RWPE2 (cell line): Measurements from ENCODE around the gene TAS2R9.

Source experiments
- ATAC-seq: fragments of 200-7000 bp; cut with Tn5 transposase; 3 replicates; pipeline ENCODE4 v1.9.1; 2021; ENCODE audit warnings: low read depth
- DNase-seq: peaks from one replicate; pipeline ENCODE4 v3.0.0-alpha.2; 2020; ENCODE audit warnings: low spot score
- H3K27ac ChIP-seq: fragments of 450-650 bp; 2 replicates; pipeline ENCODE4 v1.5.1; 2017; ENCODE audit warnings: mild to moderate bottlenecking; ENCODE audit not compliant: poor library complexity, severe bottlenecking
- H3K27me3 ChIP-seq: fragments of 250-450 bp; sonication (Bioruptor Pico); 2 replicates; pipeline ENCODE4 v1.5.1; 2021; ENCODE audit warnings: mild to moderate bottlenecking, moderate library complexity; ENCODE audit not compliant: insufficient read depth, poor library complexity, severe bottlenecking
- H3K36me3 ChIP-seq: fragments of 250-450 bp; sonication (Bioruptor Pico); 2 replicates; pipeline ENCODE4 v1.5.1; 2020; ENCODE audit warnings: low read depth, mild to moderate bottlenecking, moderate library complexity
- H3K4me1 ChIP-seq: fragments of 250-450 bp; sonication (Bioruptor Pico); 2 replicates; pipeline ENCODE4 v1.5.1; 2021; ENCODE audit warnings: mild to moderate bottlenecking, moderate library complexity; ENCODE audit not compliant: insufficient read depth, poor library complexity, severe bottlenecking
- H3K4me3 ChIP-seq: fragments of 250-450 bp; sonication (Bioruptor Pico); 2 replicates; pipeline ENCODE4 v1.5.1; 2021; ENCODE audit warnings: mild to moderate bottlenecking, moderate library complexity; ENCODE audit not compliant: severe bottlenecking
- H3K9me3 ChIP-seq: fragments of 250-450 bp; sonication (Bioruptor Pico); 2 replicates; pipeline ENCODE4 v1.5.1; 2021; ENCODE audit warnings: mild to moderate bottlenecking, moderate library complexity; ENCODE audit not compliant: severe bottlenecking
- TF ChIP-seq, protein P1 (sequence below): fragments of 450-650 bp; IDR thresholded peaks from one replicate; pipeline ENCODE4 v1.5.1; 2017; ENCODE audit warnings: mild to moderate bottlenecking, moderate library complexity; ENCODE audit not compliant: poor library complexity, severe bottlenecking

The TAS2R9 gene

DNA sequence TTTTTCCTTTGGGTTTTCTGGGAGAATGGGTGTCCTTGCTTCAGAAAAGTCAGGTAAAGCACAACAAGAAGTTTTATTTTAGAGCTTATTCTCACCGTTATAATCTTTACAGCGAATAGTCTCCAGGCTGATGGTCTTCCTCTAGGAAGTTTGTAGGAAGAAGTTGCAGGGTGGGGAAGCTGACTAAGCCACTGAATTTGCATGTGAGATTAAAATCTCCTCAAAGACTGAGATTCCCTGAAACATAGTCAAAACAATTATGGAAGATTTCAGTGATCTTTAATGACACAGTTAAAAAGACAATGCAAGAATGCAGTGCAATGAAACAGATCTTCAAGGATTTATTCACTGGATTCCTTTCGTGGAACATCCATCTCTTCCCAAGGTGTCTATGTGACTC, 15.0 kb upstream of the TAS2R9 start:
- TF ChIP-seq, protein P1, sequence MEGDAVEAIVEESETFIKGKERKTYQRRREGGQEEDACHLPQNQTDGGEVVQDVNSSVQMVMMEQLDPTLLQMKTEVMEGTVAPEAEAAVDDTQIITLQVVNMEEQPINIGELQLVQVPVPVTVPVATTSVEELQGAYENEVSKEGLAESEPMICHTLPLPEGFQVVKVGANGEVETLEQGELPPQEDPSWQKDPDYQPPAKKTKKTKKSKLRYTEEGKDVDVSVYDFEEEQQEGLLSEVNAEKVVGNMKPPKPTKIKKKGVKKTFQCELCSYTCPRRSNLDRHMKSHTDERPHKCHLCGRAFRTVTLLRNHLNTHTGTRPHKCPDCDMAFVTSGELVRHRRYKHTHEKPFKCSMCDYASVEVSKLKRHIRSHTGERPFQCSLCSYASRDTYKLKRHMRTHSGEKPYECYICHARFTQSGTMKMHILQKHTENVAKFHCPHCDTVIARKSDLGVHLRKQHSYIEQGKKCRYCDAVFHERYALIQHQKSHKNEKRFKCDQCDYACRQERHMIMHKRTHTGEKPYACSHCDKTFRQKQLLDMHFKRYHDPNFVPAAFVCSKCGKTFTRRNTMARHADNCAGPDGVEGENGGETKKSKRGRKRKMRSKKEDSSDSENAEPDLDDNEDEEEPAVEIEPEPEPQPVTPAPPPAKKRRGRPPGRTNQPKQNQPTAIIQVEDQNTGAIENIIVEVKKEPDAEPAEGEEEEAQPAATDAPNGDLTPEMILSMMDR = no peak
- no peak for ATAC-seq
- Histone ChIP-seq H3K4me3 (no peak overlapping the region), H3K27ac (no peak overlapping the region), H3K36me3 (no peaks in the 10 kb centered on the region), H3K9me3 (no peaks in the 10 kb centered on the region), H3K4me1 (no peaks in the 10 kb centered on the region), H3K27me3 (no peaks in the 10 kb centered on the region)
- no peak for DNase-seq

DNA sequence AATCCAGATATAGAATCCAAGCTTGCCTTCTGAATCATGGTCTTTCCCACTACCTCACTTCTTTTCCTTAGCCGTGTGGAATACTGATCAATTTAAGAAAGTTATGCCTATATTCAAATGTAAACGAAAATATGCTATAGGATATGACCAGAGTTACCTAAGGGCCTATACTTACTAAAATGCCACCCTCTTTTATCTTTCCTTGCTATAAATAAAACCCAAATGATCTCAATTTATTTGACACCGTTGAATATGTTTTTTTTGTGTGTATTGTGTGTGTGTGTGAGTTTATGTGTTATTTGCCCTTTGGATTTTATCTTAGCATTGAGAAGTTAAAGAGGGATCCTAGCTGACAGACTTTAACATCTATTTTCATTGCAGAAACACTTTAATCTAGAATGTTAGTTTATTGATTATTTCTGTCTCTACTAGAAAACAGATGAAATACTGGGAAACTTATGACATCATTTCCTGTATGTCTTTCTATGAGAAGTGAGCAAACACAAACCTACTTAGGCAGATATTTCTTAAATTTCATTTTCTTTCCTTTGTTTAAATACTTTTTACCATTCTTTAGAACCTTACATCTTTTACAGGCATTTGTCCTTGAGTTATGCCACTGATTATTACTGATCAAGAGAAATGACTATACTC, 2.0 kb upstream of the TAS2R9 start:
- H3K36me3 ChIP-seq = no peaks in the 10 kb centered on the region
- no peaks in the 10 kb centered on the region for H3K27me3 ChIP-seq
- ATAC-seq = no peak
- no peak overlapping the region for H3K27ac ChIP-seq
- H3K4me1 ChIP-seq = no peaks in the 10 kb centered on the region
- no peak overlapping the region for H3K4me3 ChIP-seq
- TF ChIP-seq, protein P1 = no peak
- H3K9me3 ChIP-seq = no peaks in the 10 kb centered on the region
- DNase-seq = no peak

DNA sequence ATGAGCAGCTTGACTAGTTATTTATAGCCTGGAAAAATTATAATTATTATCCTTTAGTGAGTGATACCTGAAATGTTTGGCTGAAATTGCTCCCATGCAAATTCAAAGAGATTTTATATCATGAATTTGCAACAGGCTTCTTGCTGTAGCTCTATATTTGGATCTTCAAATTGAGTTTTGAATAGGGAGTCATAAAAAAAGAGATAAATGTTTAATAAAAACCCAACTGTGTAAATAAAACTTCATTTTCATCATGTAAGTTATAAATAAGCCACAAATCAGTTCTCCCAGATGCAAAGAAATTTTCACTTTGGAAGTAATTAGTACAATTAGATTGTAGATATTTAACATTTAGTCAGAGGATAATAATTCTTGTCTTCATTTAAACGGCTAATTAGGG, 2.8 kb downstream of the TAS2R9 start, which contains the start of gene TAS2R8:
TAS2R8 (minus strand) TSS at position 101 of the 400 bp plus-strand sequence. CDS start 306 bp downstream, outside the sequence.
- no peaks in the 10 kb centered on the region for H3K4me1 ChIP-seq
- H3K4me3 ChIP-seq = no peak within 1 kb of the TSS
- no peaks in the 10 kb centered on the region for H3K9me3 ChIP-seq
- no peak for DNase-seq
- no peaks in the 10 kb centered on the region for H3K27me3 ChIP-seq
- no peak for ATAC-seq
- TF ChIP-seq, protein P1 = no peak
- H3K27ac ChIP-seq = no peak within 1 kb of the TSS
- no peaks in the 10 kb centered on the region for H3K36me3 ChIP-seq

DNA sequence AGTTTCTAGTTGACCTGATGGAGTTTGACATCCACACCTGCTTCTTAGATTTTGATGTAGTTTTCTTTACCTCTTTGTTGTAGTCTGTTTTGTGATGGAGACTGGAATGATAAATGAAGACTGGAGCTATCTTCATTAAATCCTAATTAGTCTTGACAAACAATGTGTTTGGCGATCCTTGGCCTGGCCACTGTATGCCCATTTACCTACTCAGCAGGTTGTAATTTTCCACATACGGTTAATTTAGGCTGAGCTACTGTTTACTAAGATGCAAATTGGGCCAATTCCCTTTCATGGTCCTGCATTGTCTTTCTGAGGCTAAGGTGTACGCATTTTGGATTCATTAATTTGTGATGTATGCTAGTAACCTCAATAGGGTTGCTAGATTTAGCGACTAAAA, 7.4 kb downstream of the TAS2R9 start, which contains the start of gene TAS2R7:
TAS2R7 (minus strand) TSS at position 41 of the 400 bp plus-strand sequence. CDS start 57 bp downstream, outside the sequence.
- Histone ChIP-seq H3K4me1 (no peaks in the 10 kb centered on the region), H3K36me3 (no peaks in the 10 kb centered on the region), H3K27ac (no peak within 1 kb of the TSS), H3K27me3 (no peaks in the 10 kb centered on the region), H3K9me3 (no peaks in the 10 kb centered on the region), H3K4me3 (no peak within 1 kb of the TSS)
- TF ChIP-seq, protein P1 = no peak
- DNase-seq (no peak), ATAC-seq (no peak)

DNA sequence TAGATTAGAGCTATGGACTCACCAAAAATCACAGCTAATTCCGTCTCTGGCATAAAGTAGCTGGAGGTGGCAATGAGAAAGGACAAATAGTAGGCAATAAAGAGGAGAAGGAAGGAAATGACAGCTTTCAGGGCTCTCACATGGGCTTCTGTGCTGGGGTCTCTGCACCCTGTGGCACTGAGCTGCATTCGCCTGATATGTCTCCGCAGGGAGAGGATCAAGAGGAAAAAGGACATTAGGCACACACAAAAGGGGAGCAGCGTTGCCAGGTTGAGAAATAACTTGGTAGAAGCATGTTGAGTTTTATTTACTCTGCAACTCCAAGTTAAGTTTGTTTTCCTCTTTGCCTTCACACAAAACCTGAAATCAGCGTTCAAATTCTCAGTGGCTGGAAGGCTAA, 8.2 kb downstream of the TAS2R9 start:
- Histone ChIP-seq H3K36me3 (no peaks in the 10 kb centered on the region), H3K27ac (no peak overlapping the region), H3K9me3 (no peaks in the 10 kb centered on the region), H3K27me3 (no peaks in the 10 kb centered on the region), H3K4me1 (no peaks in the 10 kb centered on the region), H3K4me3 (no peak overlapping the region)
- DNase-seq (no peak), ATAC-seq (no peak)
- TF ChIP-seq, protein P1 = no peak
